HG03378 (cell line): ENCODE results near the gene TMEM60.
"Not testable (repeated sequence)": the region's sequence is repeated elsewhere in the genome, so short reads cannot be mapped to it uniquely, and the experiment has no call there.

Source experiments
- ATAC-seq: cut with Tn5 transposase; IDR thresholded peaks from one replicate; pipeline ENCODE4 v1.9.1; 2021; ENCODE audit warnings: mild to moderate bottlenecking, moderate library complexity; ENCODE audit not compliant: unreplicated experiment

Gene TMEM60, protein sequence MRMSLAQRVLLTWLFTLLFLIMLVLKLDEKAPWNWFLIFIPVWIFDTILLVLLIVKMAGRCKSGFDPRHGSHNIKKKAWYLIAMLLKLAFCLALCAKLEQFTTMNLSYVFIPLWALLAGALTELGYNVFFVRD

DNA sequence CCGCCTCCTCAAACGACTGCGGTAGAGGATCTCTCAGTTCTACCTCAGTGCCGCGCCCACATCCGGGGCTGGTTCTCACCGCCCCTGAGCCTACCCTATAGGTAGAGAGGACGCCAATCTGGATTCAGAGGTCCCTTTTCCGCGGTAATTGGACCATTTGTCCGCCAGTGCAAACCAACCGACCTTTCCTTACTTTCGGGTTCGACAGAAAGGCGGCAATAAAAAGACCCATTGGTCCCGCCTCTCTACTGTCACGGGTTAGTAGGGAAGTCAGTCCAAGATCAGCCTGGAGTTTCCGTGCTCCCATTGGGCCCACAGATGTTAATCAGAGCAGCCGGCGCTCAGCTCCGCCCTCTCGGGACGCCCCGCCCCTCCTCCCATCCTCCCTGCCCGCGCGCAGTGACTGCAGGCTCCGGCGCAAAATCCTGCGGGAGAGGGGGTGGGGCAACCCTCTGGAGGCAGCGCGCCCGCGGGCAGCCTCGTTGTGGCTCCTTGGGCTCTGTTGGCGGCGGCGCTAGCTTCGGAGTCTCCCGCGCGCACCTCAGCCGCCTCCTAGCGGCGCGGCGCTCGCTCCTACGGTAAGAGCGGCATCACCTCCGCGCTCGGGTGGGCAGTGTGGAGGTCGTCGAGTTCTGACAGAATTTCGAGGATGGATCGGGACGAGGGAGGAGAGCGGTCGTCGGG, at the start of gene TMEM60, which contains the start of gene PHTF2:
Gene TMEM60 (minus strand): TSS at position 41 of the 684 bp plus-strand sequence. CDS start 4,061 bp downstream, outside the sequence.
Gene PHTF2 (plus strand): TSS at position 380 of the 684 bp plus-strand sequence.
- peak; percentile 90 for ATAC-seq

DNA sequence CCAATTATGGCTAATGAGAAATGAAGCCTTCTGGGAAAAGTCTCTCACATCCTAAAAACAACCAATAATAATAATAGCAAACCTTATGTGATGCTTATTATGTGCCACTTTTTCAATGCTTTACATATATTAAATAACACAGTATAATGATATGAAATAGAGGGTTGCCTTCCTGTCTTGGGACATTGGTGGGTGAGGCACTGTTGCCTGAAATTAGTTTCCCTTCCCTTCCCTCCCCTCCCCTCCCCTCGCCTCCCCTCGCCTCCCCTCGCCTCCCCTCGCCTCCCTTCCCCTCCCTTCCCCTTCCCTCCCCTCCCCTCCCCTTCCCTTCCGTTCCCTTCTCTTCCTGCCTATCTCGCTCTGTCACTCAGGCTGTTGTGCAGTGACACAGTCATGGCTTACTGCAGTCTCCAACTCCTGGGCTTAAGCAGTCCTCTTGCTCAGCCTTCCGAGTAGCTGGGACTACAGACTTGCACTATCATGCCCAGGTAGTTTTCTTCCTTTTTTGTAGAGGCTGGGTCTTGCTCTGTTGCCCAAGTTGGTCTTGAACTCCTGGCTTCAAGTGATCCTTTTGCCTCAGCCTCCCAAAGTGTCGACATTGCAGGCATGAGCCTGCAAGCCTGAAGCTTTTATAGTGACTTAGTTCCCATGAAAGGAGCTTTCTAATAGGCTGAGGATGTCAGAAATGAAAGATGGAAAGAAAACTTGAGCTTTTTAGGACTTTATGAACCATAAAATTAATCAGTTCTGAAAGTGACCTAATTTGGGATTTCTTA, 48.3 kb upstream of the TMEM60 start:
- ATAC-seq: no peak

DNA sequence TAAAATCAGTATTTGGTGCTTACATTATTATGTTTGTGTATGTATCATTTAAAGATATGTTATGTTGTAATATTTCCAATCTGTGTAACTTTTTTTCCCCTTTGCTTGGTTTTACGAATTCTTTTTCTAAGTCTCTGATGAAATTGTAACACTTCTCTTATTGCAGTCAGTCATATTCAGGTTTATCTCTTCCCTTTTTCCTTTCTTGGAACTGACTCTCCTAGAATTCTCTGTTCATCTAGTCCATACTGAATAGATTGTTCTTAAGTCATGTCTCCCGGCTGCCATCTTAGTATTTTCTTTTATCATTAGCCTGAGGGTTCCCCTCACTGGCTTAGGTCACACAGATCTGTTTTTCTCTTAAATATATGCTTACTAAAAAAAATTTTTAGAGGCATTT, 45.0 kb upstream of the TMEM60 start:
- ATAC-seq: no peak

DNA sequence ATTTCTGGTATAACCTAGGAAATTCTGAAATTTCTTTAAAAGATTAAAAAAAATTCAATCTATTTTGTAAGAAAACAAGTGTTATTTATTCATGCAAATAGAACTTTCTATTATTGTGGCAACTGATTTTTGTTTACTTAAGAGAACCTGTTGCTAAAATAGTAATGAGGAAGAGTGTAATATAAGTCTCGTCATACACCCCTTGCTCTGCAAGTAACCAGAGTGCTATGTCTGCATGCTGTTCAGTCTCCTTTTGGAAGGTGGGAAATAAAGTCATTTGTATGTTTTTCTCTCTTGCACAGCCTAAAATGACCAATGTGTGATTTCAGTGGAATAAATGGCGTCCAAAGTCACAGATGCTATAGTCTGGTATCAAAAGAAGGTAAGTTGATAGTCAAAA, 41.7 kb upstream of the TMEM60 start:
- no peak for ATAC-seq

DNA sequence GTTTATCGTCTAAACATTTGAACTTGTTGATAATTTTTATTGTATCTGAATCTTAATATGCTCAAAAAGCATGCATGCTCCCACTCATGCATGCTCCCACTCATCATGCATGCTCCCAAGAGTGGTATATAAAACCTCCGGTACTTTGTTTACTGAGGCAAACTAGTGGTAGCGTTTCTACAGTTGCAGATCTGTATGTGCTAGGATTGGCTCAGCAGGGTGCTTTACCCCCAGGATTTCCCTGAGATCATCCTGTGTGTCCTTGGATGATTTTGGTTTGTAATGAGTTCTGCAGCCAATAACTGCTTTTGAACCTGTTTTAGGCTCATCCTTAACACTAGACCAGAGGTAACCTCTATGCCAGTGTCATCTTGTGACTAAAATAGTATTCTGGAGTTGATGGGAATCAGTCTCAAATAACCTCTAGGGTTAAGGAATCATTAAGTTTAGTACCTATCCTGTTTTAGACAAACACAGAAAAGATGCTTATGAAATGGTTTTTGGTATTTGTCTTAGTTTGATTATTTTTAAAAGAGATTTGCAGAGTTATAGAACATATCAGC, 40.8 kb upstream of the TMEM60 start:
- ATAC-seq: no peak

DNA sequence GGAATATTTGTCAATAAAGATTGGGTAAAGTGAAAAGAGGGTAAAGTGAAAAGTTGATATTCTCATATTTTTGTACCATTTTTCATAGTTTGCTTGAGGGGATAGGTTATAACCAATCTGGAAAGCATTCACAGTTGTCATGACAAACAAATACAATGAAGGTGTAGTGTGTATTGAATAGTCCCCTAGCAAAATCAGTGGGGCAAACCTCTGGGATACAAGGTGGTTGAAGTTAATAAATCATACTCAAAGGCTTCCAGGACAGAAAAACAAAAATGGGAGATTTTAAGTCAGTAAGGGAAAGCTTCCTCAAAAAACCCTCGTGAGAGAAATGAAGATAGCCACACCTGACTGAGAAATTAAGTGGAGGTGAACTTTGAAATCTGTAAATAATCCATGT, 39.7 kb upstream of the TMEM60 start:
- ATAC-seq: no peak

DNA sequence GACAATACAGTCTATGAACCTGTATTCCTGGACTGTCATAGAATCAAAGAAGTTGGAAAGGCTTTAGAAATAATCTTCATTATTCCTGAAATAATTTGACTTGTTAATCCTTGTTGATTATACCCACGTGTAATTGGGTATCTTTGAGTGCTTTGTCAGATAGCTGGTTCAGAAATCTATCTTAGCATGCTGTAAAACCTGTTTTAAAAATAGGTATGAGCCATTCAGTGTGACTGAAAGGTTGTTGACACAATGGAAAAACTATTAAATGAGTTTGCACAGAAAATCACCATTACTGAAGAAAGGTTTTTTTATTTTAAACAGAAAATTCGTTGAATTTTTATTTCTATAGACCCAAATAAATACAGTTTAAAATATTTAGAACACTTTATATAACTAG, 39.0 kb upstream of the TMEM60 start:
- ATAC-seq: no peak

DNA sequence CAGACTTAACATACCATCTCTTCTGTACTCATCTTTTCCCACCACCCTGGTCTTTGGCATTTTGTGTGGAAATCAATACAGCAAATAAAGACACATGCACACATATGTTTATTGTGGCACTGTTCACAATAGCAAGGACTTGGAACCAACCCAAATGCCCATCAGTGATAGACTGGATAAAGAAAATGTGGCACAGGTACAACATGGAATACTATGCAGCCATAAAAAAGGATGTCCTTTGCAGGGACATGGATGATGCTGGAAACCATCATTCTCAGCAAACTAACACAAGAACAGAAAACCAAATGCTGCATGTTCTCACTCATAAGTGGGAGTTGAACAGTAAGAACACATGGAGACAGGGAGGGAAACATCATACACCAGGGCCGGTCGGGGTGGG, 38.2 kb upstream of the TMEM60 start:
- ATAC-seq: not testable (repeated sequence)

DNA sequence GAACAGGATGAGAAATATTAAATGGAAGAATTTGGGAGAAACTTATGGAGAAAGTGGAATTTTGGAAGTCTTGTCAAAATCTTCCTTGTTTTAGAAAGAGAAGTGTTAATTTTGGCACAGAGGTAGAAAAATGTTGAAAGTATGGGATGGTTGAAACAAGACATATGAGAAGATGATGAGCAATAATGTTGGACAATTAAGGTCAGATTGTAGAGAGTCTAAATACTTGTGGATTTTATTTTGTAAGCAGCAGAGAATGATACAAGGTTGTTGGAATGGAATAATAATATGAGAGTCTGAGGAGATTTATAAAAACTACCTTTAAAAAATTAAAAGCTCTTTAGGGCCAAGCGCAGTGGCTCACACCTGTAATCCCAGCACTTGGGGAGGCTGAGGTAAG, 34.9 kb upstream of the TMEM60 start:
- ATAC-seq: no peak

DNA sequence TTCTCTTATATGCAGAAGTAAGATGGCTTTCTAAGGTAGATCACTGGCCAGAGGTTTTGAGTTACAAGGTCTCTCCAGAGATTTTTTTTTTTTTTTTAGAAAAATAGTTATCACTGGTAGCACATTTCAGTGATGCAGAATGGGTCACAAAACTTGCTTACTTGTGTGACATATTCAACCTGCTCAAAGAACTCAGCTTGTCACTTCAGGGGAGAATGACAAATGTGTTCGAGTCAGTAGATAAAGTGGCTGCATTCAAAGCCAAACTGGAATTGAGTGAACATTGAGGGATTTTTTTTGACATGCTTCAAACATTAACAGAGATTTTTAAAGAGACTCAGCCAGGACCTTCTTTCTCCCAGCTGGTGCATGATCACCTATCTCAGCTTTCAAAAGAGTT, 33.7 kb upstream of the TMEM60 start:
- ATAC-seq: no peak

DNA sequence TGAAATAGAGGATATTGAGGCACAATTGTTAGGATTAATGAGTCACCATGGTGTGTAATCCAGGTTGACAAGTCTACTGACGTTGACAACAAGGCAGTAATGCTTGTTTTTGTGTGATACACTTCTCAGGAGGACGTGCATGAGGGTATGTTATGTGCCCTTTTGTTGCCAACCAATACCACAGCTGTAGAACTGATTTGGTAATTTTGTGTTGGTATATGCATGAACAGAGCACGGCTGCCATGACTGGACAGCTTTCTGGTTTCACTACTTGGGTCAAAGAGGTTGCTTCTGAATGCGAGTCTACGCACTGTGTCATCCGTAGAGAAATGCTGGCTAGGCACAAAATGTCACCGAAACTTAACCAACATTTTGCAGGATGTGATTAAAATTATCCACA, 33.2 kb upstream of the TMEM60 start:
- ATAC-seq: no peak

DNA sequence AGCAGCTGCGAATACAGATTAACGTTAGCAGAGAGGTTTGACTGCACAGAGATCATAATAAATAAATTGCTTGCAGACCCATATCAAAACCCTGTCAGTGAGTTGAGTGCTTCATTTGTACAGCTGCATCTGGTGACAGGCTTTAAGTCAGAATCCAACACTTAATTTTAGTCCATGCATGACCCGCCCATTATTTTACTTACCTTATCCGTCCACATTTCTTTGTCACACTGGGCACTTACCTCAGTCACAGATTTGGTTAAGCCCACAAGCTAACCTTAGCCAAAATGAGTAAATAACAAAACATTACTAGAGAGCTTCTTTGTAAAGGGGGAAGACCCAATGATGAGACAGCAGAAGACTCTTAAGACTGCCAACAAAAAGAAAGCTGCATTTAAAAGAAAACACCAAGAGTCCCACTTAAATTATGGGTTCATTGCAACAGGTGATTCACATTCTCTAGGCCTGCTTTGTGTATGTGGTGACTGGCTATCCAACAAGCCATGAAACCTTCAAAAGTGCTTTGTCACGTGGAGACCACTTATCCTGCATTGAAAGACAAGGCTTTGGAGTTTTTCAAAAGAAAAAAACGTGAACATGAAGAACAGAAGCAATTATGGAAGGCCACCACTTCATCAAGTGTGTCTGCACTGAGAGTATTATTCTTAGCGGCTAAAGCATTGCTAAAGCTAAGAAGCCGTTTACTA, 32.6 kb upstream of the TMEM60 start:
- no peak for ATAC-seq

DNA sequence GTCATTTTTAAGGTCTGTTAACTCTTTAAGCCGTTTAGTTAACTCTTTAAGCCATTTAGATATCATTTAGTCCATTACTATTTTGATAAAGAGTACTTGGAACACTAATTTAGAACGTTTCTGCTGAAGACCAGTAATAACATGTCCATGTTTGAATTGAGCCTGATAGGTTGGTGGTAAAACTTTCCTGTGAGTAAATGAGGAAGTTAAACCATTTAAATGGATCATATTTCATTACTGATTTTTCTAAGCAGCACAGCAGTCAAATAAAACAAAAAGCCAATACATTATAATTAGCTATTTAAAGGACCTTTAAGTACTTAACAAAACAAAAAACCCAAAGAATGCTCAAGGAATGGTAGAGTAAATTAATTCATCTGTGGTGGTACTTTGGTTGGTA, 29.8 kb upstream of the TMEM60 start:
- no peak for ATAC-seq

DNA sequence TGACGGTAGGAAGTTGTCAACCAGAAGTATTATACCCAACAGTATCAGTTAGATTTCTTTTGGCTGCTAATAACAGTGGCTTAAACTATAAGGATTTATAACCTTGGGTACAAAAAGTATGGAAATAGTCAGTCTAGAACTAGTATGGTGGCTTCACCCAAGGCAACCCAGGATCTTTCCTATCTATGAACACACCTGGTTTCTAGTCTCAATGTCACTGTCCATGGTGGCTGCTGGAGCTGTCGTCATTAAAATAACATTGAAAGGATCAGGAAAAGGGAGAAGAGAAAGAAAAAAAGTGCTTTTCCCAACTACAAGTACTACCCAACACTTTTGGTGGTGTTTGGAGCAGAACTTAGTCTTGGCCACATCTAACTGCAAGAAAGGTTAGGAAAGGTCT, 28.1 kb upstream of the TMEM60 start:
- no peak for ATAC-seq

DNA sequence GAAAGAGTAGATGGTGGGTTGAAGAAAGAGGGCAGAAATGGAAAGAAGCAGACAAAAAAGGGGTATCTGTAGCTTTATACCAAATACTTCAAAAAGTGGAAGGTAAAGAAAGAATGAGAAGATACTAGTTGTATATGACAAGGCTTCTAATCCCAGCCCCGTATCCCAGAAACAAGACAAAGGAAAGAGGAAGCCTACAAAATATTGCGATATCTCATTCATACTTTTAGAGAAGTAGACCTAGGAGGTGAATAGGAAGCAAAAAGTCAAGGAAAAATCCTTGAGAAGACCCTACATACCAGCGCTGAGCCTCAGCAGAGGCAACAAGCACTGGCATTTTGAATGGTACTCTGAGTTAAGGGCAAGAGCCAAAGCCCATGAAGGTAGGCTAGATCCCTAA, 26.9 kb upstream of the TMEM60 start:
- no peak for ATAC-seq

DNA sequence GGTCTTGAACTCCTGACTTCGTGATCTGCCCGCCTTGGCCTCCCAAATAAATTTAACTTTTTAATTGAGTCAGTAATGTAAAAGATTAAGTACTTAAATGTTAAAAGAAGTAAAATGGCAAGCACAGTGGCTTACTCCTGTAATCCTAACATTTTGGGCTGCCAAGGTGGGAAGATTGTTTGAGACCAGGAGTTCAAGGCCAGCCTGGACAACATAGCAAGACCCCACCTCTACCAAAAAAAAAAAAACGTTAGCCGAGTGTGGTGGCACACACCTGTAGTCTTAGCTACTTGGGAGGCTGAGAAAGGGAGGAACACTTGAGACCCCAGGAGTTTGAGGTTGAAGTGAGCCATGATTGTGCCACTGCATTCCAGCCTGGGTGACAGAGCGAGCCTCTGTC, 26.4 kb upstream of the TMEM60 start:
- ATAC-seq: no peak

DNA sequence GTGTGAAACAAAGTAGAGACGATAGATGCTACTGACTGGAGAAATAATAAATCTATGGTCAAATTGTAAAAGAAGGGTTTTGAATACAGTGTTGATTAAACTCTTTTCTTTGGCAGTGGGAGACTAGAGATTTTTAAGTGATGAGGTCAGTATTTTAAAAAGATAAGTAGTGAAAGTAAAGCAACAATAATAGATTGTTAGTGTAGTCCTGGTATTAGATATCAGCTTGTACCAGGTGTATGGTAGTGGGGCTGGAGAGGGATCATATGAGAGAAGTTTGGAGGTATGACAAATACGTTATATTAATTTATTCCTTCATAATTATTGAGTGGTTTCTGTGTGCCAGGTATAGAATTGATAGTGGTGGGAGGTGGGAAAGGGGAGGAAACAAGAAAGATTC, 25.6 kb upstream of the TMEM60 start:
- ATAC-seq: peak; percentile 33

DNA sequence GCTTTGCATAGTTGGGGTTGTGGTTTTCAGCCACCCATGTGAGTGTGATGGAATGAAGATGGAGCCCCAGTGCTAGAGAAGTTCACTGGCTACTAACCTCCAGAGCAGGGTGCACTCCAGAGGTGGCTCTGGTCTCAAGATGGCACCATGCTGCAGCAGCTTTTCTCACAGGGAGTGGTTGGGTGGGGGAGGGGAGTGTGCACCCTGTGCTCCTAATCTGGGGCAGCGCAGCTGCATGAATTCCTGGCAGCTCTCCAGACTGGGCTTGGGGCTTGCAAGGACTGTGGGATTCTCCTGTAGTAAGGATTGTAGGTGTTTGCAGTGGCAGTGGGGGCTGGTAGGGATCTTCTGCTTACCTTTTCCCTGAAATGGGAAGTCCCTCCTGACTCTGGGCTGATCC, 24.0 kb upstream of the TMEM60 start:
- ATAC-seq: no peak

DNA sequence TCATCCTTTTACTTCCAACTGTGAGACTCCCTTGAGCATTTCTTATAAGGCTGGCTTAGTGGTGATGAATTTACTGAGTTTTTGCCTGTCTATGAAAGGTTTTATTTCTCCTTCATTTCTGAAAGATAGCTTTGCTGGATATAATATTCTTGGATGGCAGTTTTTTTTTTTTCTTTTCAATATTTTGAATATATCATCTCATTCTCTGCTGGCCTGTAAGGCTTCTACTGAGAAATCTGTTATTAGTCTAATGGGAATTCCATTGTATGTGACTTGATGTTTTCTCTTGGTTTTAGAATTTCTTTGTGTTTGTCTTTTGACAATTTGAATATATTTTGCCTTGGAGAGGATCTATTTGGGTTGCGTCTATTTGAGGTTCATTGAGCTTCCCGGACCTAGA, 22.7 kb upstream of the TMEM60 start:
- no peak for ATAC-seq

DNA sequence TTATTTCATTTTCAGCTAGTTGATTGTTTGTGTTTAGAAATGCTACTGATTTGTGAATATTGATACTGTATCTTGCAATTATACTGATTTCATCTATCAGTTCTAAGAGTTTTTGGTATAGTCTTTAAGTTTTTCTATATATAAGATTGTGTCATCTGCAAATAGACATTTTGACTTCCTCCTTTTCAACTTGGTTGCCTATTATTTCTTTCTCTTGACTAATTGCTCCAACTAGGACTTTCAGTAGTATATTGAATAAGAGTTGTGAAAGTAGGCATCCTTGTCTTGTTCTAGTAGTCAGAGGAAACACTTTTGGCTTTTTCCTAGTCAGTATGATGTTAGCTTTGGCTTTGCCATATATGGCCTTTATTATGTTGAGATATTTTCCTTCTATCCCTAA, 20.8 kb upstream of the TMEM60 start:
- ATAC-seq: no peak

DNA sequence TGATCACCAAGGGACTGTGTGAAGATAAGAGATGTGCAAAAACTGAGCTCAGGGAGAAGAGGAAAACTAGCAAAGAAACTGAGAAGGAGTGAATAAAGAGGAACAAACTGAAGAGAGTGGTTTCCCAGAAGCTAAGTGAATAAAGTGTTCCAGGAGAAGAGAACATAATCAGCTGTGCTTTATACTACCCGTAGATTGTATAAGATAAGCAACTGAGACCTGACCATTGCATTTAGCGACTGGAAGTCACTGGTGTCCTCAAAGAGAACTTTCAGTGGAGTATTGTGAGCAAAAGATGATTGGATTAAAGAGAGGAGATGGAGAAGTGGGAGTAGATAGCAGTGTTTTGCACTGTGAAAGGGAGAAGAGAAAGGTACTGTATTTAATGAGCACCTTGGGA, 14.9 kb upstream of the TMEM60 start:
- no peak for ATAC-seq
